NOMO-1 (cell line): ENCODE results near the gene RASA3.
A peak's percentile ranks its signal among the peaks of the same experiment; 100 is the strongest.

Source experiments
- DNase-seq, 2 experiments: peaks; one replicate each; lab custom pipeline; 2025; ENCODE audit not compliant: unreplicated experiment in 2 of 2; lab: John Stamatoyannopoulos, UW

The RASA3 gene

DNA sequence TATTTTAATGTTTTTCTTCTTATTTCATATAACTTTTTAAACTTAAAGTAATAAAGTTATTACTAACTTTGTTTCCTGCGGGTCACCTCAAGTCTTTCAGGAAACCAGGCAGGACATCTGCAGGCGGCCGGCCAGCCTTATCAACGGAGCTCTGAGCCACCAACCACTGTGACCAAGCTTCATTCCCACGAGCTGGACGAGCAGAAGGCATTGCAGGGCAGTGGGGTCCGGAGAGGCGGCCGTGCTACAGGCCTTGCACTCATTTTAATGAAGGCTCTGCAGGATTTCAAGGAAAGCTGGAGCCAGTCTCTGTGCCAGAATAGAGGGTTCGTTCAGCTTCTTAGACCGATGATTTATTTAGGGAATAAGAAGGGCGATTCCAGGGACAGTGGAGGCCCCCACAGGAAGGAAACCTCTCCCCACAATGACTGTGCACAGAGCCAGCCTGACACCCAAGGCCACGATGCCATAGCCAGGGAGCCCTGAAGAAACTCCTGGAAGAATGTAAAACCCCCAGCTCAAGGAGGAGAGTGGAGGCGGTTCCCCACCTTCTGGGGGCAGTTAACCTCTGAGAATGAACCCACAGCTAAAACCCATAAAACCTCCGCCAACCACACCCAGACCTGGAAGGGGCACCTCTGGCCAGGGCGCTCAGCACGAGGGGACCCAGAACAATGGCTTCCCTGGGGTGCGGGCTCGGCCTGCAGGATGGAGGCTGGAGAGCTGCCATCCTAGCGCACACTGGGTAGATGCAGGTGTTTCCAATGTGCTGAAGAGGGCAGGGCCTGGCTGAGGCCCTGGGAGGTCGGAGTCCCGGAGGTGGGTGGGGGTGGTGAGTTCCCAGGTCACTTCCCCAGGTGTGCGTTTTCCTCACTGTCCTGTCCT is 75.0 kb downstream of the RASA3 start:
- no peak for DNase-seq

DNA sequence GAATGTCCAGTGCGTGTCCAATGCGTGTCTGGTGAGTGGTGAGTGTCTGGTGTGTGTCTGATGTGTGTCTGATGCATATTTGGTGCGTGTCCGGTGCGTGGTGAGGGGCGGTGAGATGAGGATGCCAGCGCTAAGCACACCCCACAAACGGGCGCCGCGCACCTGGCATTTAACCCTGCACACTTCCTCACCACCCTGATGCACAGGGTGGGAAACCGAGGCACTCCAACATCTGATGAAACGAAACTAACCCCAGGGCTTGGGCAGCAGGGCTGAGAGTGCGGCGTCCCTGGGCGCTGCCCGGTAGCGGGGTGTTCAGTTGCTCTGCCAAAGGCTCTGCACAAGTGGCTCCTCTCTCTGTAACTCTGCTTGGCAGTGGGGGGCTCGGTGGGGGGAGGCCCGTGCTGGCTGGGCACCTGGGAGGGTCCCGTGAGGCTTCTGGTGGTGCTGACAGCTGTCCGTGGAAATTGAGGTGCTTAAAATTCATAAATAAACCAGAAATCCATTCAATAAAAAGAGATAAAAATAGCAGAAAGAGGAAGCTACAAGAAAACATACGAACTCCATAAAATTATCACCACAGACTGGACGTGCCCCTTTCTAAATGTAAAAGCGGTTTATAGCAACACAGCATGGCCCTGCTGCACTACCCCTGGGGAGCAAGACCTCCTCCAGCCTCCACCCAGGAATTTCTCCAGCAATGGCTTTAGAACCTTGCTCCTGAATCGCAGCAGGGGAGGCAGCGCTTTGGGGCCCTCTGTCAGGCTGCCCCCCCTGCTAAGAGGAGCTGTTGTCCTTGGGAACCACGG is 76.0 kb downstream of the RASA3 start:
- peak; percentile 21 to 33 for DNase-seq

- DNase-seq: no peak
Observed at GRCh38 chr13:114055766-114056165, 76.7 kb downstream of the RASA3 start.

GRCh38 chr13:114054830-114055439 is 77.5 kb downstream of the RASA3 start:
- no peak for DNase-seq

DNA sequence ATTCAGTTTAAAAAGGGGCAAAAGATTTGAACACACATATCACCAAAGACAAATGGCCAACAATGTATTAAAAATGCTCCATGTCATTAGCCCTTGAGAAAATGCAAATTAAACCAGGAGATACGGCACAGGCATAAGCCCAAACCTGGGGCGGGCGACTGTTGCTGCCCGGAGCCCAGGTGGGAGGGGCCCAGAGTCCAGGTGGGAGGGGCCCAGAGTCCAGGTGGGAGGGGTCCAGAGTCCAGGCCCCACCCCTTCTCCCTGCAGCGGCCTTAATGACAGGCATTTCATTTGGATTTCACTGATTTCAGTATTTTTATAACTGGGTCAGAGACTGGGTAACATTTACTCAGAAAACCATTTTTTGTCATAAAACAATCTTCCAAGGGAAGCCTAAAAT is 78.2 kb downstream of the RASA3 start:
- DNase-seq: no peak

DNA sequence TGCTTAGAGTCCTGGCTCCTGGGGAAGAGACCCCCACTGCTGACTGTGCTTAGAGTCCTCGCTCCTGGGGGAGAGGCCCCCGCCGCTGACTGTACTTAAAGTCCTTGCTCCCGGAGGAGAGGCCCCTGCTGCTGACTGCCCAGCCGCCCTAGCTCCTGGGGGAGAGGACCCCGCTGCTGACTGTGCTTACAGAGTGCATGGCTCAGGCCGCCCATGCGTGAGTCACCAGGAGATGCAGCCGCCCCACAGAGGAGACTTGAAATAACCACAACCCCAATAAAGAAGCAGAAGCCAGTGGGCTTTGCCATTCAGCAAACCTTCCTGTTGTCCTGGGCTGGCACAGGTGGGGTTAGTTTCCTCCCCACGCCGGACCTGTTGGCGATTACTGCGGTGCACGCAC is 79.4 kb downstream of the RASA3 start:
- peak; percentile 13 to 50 for DNase-seq

- DNase-seq: no peak
Observed at GRCh38 chr13:114050536-114051450, 81.6 kb downstream of the RASA3 start.

- no peak for DNase-seq
Observed at GRCh38 chr13:114049626-114050101, 82.8 kb downstream of the RASA3 start.

DNA sequence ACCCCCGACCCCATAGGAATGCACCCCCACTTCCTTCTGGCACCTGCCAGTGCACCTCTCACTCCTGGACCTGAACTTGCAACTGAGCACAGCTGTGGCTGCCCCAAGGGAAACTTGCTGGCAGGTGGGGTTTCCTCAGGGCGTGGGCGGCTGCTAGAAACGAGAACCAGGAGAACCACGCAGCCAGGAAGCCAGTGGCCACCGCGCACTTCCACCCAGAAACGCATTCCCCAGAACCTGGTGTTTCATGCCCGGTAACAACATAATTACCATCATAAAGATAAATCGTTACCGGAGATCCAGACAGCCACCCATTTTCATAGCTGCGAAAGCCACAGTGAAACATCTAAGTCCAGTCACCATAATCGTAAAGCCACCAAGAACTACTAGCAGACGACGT is 83.4 kb downstream of the RASA3 start:
- no peak for DNase-seq

DNA sequence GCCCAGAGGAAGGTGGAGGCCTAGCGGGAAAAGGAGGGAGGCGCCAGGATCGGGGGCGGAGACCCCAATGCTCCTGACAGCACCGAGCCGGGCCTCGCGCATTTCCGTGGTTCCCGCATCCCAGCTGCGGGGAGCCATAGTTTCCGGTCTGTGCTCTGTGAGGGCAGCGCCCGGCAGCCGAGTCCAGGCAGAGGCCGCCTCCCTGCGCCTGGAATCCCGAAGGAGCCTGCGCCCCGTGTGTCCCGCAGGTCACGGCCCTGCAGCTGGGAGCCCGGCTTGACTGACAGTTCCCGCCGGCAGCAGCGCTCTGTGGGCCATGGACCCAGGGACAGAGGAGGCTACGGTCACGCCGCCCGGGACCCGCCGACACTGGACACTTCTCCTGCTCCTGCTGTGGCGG is 84.0 kb downstream of the RASA3 start:
- DNase-seq: no peak

DNA sequence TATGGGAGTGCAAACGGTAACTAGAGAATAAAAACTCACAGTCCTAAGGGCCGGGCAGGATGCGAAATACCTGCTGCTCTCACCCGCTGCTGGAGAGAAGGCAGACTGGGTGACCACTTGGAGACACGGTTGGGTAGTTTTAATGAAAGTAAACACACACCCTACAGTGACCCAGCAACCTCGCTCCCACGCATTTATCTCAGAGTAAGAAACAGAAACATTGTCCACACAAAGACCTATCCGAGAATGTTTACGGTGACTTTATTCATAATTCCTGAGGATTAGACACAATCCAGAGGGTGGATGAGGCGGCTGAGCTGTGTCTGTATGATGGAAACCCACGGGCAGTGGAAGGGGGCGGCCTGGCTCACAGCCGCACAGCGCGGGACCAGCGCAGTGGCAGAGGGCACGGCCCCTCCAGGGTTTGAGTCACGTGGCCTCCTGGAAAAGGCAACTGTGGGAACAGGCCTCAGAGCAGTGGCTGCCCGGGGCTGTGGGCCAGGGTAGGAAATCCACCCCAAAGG is 85.0 kb downstream of the RASA3 start:
- no peak for DNase-seq

- DNase-seq: no peak
Observed at GRCh38 chr13:114046431-114046975, 85.9 kb downstream of the RASA3 start.

- peak in 1 of 2 experiments; percentile 31 for DNase-seq
Observed at GRCh38 chr13:114045113-114045735, 87.2 kb downstream of the RASA3 start.

DNA sequence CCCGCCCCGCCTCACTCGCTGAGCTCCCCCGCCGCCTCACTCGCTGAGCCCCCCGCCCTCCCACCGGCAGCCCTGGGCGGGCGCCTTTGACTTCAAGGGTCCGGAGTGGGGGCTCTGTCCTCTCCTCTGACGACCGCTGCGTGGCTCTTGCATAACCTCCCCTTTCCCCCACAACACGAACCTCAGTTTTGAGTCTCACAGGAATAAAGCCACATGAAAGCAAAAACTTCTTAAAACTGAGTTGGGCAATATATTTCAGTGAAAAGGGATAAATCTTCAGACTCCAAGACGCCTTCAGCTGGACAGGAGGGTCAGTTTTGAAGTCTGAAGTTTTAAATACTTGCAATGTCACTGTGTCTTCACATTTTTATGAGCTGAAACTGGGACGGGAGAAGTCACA is 87.9 kb downstream of the RASA3 start:
- DNase-seq: peak; percentile 85 to 93

GRCh38 chr13:114043421-114044053 is 88.9 kb downstream of the RASA3 start:
- peak; percentile 97 for DNase-seq

DNA sequence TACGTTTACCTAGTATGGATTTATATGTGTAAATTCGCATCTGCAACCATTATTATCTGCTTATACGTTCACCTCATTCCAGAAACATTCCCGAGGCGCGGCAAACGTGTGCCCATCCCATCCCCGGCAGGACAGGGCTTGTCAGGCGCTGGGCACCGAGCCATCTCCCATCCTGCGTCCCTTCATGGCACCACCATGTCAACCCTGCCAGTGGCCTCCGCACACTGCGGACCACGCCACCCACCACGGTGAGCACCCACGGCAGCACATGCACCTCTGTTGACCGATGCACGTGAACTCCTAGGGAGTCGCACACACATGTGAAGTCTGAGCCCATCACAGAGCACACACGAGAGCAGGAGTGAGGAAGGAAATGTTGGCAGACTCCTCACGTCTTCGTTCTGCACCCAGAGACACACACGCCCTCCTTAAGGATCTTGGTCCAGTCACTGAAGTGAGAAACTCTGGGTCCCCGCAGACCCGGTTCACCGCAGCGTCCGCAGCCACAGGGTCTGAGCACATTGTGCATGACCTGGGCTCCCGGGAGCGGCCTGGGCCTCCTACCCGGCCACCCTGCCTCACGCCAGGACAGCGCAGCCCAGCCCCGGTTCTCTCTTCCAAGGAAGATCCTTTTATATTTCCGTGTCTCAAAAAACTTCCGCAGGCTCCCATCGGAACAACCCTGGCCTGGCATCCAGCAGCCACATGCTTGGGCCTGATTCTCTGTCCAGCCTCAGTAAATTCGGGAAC is 90.2 kb downstream of the RASA3 start:
- no peak for DNase-seq

DNA sequence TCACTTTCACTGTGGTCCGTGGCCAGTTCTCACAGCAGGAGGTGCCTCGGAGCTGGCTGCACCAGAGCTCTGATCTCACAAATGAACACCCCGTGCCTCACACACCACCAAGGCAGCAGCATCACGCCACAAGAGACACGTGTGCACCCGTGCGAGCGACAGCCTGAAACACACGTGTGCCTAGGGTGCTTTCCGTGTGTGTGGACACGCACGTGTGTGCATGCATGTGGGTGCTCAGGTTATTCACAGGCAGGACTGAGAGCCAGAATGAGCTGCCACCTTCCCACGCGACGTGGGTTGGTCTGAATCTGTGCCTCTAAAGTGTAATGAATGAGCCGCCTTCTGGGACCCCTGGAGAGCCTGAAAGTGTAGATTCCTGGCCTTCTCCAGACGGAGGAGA is 90.9 kb downstream of the RASA3 start:
- no peak for DNase-seq

DNA sequence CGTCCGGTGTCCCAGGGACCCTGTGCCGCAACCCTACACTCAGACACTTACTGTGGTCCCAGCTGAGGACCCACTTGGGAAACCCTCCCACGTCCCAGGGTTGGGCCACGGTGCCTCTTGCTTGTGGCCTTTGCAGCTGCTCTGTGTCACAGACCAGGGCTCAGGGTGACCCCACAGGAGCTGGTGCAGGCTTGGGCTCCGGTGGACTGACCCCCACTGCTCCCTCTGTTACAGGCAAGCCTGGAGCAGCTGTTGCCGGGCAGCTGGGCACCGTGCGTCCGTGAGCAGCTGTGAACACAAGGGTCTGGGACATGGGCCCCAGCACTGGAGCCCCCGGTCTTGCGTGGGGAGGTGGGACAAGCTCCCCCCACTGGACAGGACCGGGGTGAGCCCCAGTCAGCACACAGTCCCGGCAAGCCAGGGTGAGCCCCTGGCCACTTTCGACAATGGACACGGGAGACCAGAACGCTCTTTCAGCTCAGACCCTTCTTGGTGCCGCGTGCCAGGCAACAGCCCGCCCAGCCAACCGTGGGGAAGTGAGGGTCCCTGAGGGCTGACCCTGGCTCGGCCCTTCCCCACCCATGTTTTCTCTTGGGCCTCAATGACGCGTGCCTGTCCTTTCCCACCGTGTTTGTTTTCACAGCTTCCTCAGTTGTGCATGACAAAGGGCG is 92.8 kb downstream of the RASA3 start:
- no peak for DNase-seq
